H9 (cell line): ENCODE results near the gene ITPKB. TPM values are rescaled to one million over a fixed set of nuclear protein-coding genes. Genes with fewer than 3 reads are reported as not detected.

Experiments
- DNase-seq: peaks from one replicate; pipeline ENCODE4 v3.0.0-alpha.2; 2017
- H2AFZ ChIP-seq: one replicate; pipeline ENCODE4 v1.6.1; 2013; ENCODE audit warnings: mild to moderate bottlenecking, low read length, control low read depth, moderate library complexity
- H2AK5ac ChIP-seq: 2 replicates; pipeline ENCODE4 v1.6.1; 2013; ENCODE audit warnings: low read length, control low read depth, mixed read lengths; ENCODE audit not compliant: insufficient read length
- H2BK120ac ChIP-seq: one replicate; pipeline ENCODE4 v1.6.1; 2013; ENCODE audit warnings: low read depth, mild to moderate bottlenecking, low read length, control low read depth, inconsistent platforms; ENCODE audit not compliant: poor library complexity, severe bottlenecking
- H2BK12ac ChIP-seq: 2 replicates; pipeline ENCODE4 v1.6.1; 2013; ENCODE audit warnings: low read length, control low read depth, mixed read lengths, low read depth; ENCODE audit not compliant: insufficient read length
- H2BK15ac ChIP-seq: 2 replicates; pipeline ENCODE4 v1.6.1; 2013; ENCODE audit warnings: low read depth, low read length, control low read depth
- H2BK20ac ChIP-seq: one replicate; pipeline ENCODE4 v1.6.1; 2013; ENCODE audit warnings: low read depth, mild to moderate bottlenecking, low read length, control low read depth, inconsistent platforms; ENCODE audit not compliant: poor library complexity, severe bottlenecking
- H2BK5ac ChIP-seq: 2 replicates; pipeline ENCODE4 v1.6.1; 2013; ENCODE audit warnings: low read length, control low read depth, mixed read lengths; ENCODE audit not compliant: insufficient read length
- H3K14ac ChIP-seq: 2 replicates; pipeline ENCODE4 v1.6.1; 2013; ENCODE audit warnings: low read length, control low read depth; ENCODE audit not compliant: insufficient read depth
- H3K18ac ChIP-seq: 2 replicates; pipeline ENCODE4 v1.6.1; 2013; ENCODE audit warnings: low read depth, mild to moderate bottlenecking, mixed read lengths, low read length, control low read depth; ENCODE audit not compliant: insufficient read length
- H3K23ac ChIP-seq: 2 replicates; pipeline ENCODE4 v1.6.1; 2013; ENCODE audit warnings: low read length, control low read depth, mixed read lengths, low read depth; ENCODE audit not compliant: insufficient read length
- H3K23me2 ChIP-seq: 2 replicates; pipeline ENCODE4 v1.6.1; 2013; ENCODE audit warnings: low read depth, mild to moderate bottlenecking, mixed read lengths, low read length, control low read depth; ENCODE audit not compliant: insufficient read length, poor library complexity, severe bottlenecking
- H3K27ac ChIP-seq: 2 replicates; pipeline ENCODE4 v1.5.1; 2013; ENCODE audit warnings: low read length, control low read depth, mixed read lengths, low read depth; ENCODE audit not compliant: insufficient read length
- H3K27me3 ChIP-seq: 2 replicates; pipeline ENCODE4 v1.6.1; 2013; ENCODE audit warnings: low read length, control low read depth, inconsistent platforms; ENCODE audit not compliant: insufficient read depth
- H3K4ac ChIP-seq: 2 replicates; pipeline ENCODE4 v1.6.1; 2013; ENCODE audit warnings: low read depth, mild to moderate bottlenecking, control low read depth, inconsistent platforms, low read length, moderate library complexity
- H3K4me1 ChIP-seq: 2 replicates; pipeline ENCODE4 v1.6.1; 2013; ENCODE audit warnings: low read length, control low read depth, inconsistent platforms; ENCODE audit not compliant: insufficient read depth
- H3K4me2 ChIP-seq: 2 replicates; pipeline ENCODE4 v1.6.1; 2013; ENCODE audit warnings: low read length, control low read depth, mixed read lengths; ENCODE audit not compliant: insufficient read length, insufficient read depth
- H3K56ac ChIP-seq: 2 replicates; pipeline ENCODE4 v1.6.1; 2013; ENCODE audit warnings: low read depth, mild to moderate bottlenecking, mixed read lengths, low read length, control low read depth; ENCODE audit not compliant: insufficient read length
- H3K79me1 ChIP-seq: 2 replicates; pipeline ENCODE4 v1.6.1; 2013; ENCODE audit warnings: low read depth, mild to moderate bottlenecking, moderate library complexity, low read length, control low read depth, inconsistent platforms; ENCODE audit not compliant: insufficient read depth, poor library complexity, severe bottlenecking
- H3K79me2 ChIP-seq: 2 replicates; pipeline ENCODE4 v1.6.1; 2013; ENCODE audit warnings: low read length, control low read depth, inconsistent platforms; ENCODE audit not compliant: insufficient read depth
- H3K9ac ChIP-seq: 2 replicates; pipeline ENCODE4 v1.6.1; 2013; ENCODE audit warnings: low read length, control low read depth, mixed read lengths; ENCODE audit not compliant: insufficient read length; ENCODE audit errors: extremely low read depth
- H3K9me3 ChIP-seq: one replicate; pipeline ENCODE4 v1.6.1; 2013; ENCODE audit warnings: low read depth, low read length, inconsistent platforms; ENCODE audit not compliant: control insufficient read depth
- H3T11ph ChIP-seq: one replicate; pipeline ENCODE4 v1.6.1; 2013; ENCODE audit warnings: mild to moderate bottlenecking, low read length, control low read depth, inconsistent platforms
- H4K20me1 ChIP-seq: one replicate; pipeline ENCODE4 v1.6.1; 2013; ENCODE audit not compliant: control insufficient read depth, insufficient read length, insufficient read depth
- H4K5ac ChIP-seq: 2 replicates; pipeline ENCODE4 v1.6.1; 2013; ENCODE audit warnings: low read depth, mild to moderate bottlenecking, mixed read lengths, low read length, control low read depth; ENCODE audit not compliant: insufficient read length
- H4K8ac ChIP-seq: replicated peaks from 2 replicates; pipeline ENCODE4 v1.6.1; 2013; ENCODE audit warnings: low read length, control low read depth, mixed read lengths, low read depth; ENCODE audit not compliant: insufficient read length
- H4K91ac ChIP-seq: 2 replicates; pipeline ENCODE4 v1.6.1; 2013; ENCODE audit warnings: low read depth, mild to moderate bottlenecking, moderate library complexity, mixed read lengths, low read length, control low read depth; ENCODE audit not compliant: insufficient read length
- H3K27ac Mint-ChIP-seq, 3 experiments: 2 replicates in 2 of 3; 3 replicates in 1 of 3; pipeline ENCODE4 v1.8.0; 2020 to 2021; ENCODE audit warnings: mixed read lengths in 3 of 3, mild to moderate bottlenecking in 1 of 3, moderate library complexity in 1 of 3
- H3K27me3 Mint-ChIP-seq: 2 replicates; pipeline ENCODE4 v1.8.0; 2021; ENCODE audit warnings: low read depth, mild to moderate bottlenecking, moderate library complexity, mixed read lengths
- H3K36me3 Mint-ChIP-seq, 3 experiments: 2 replicates in 2 of 3; 3 replicates in 1 of 3; pipeline ENCODE4 v1.8.0; 2020 to 2021; ENCODE audit warnings: low read depth in 3 of 3, mixed read lengths in 3 of 3; ENCODE audit not compliant: insufficient read depth in 1 of 3
- H3K4me1 Mint-ChIP-seq, 2 experiments: 2 replicates each; pipeline ENCODE4 v1.8.0; 2020; ENCODE audit warnings: mixed read lengths in 2 of 2
- H3K4me3 Mint-ChIP-seq, 2 experiments: 2 replicates in 1 of 2; 3 replicates in 1 of 2; pipeline ENCODE4 v1.8.0; 2020 to 2021; ENCODE audit warnings: mild to moderate bottlenecking in 2 of 2, mixed read lengths in 2 of 2, moderate library complexity in 1 of 2
- H3K9me3 Mint-ChIP-seq, 2 experiments: 2 replicates in 1 of 2; 3 replicates in 1 of 2; pipeline ENCODE4 v1.8.0; 2020; ENCODE audit warnings: mild to moderate bottlenecking in 2 of 2, mixed read lengths in 2 of 2, moderate library complexity in 1 of 2
- WGBS: extraction: QIAGEN DNeasy Blood & Tissue Kit; methylation state at CpG from one replicate; pipeline ENCODE4 v1.1.7; 2013; ENCODE audit warnings: missing lambda C conversion rate, low lambda C conversion rate, mixed read lengths; ENCODE audit not compliant: insufficient read length; ENCODE audit errors: extremely low coverage; 5-methylcytosine and 5-hydroxymethylcytosine counted together
- total RNA-seq: library from RNA; stranded (reverse); gene quantifications from 2 replicates; pipeline ENCODE4 v1.2.1, GENCODE V29; 2021
- TF ChIP-seq, protein P1 (sequence below): fragments of 200-600 bp; sonication (generic); conservative IDR thresholded peaks from 3 replicates; pipeline ENCODE4 v1.8.0; 2021; ENCODE audit warnings: antibody characterized with exemption, mild to moderate bottlenecking

The ITPKB gene
- total RNA-seq, 1 experiment from 2014 or later: 3.8 TPM

GRCh38 chr1:226628612-226629155, 110.4 kb downstream of the ITPKB start:
- H3K79me1 ChIP-seq: no peaks in the 10 kb centered on the region
- H4K91ac ChIP-seq: no peak overlapping the region
- H2BK15ac ChIP-seq: no peak overlapping the region
- H4K8ac ChIP-seq: no peak overlapping the region
- no peaks in the 10 kb centered on the region for H4K20me1 ChIP-seq
- no peak overlapping the region for H2BK12ac ChIP-seq
- Mint-ChIP-seq H3K27ac (no peak overlapping the region), H3K4me3 (no peak overlapping the region), H3K36me3 (peaks cover 0 to 5% (median 5%) of the 10 kb centered on the region in 3 experiments; a peak in 1 of 7 replicates), H3K9me3 (peaks cover 5 to 6% of the 10 kb centered on the region in 2 experiments; a peak in 3 of 5 replicates), H3K27me3 (peaks cover 33% of the 10 kb centered on the region), H3K4me1 (peaks cover 0 to 2% of the 10 kb centered on the region in 2 experiments; a peak in 2 of 4 replicates)
- H3K27me3 ChIP-seq: peaks cover 8% of the 10 kb centered on the region; the same call in 1 of the 2 replicates
- TF ChIP-seq, protein P1, sequence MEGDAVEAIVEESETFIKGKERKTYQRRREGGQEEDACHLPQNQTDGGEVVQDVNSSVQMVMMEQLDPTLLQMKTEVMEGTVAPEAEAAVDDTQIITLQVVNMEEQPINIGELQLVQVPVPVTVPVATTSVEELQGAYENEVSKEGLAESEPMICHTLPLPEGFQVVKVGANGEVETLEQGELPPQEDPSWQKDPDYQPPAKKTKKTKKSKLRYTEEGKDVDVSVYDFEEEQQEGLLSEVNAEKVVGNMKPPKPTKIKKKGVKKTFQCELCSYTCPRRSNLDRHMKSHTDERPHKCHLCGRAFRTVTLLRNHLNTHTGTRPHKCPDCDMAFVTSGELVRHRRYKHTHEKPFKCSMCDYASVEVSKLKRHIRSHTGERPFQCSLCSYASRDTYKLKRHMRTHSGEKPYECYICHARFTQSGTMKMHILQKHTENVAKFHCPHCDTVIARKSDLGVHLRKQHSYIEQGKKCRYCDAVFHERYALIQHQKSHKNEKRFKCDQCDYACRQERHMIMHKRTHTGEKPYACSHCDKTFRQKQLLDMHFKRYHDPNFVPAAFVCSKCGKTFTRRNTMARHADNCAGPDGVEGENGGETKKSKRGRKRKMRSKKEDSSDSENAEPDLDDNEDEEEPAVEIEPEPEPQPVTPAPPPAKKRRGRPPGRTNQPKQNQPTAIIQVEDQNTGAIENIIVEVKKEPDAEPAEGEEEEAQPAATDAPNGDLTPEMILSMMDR: no peak
- H3K18ac ChIP-seq: no peak overlapping the region
- no peak for DNase-seq
- H3K79me2 ChIP-seq: no peaks in the 10 kb centered on the region
- no peak overlapping the region for H3K4me2 ChIP-seq
- H3K23me2 ChIP-seq: no peaks in the 10 kb centered on the region
- H3K23ac ChIP-seq: no peak overlapping the region
- no peak overlapping the region for H3K9ac ChIP-seq
- H2AFZ ChIP-seq: no peak overlapping the region
- H3K27ac ChIP-seq: no peak overlapping the region
- H3K4me1 ChIP-seq: no peaks in the 10 kb centered on the region
- no peak overlapping the region for H2BK20ac ChIP-seq
- WGBS: no CpG with 5 or more reads among the region's 10 CpGs
- H2BK5ac ChIP-seq: no peak overlapping the region
- no peak overlapping the region for H3K14ac ChIP-seq
- no peak overlapping the region for H4K5ac ChIP-seq
- H2BK120ac ChIP-seq: no peak overlapping the region
- H3T11ph ChIP-seq: no peak overlapping the region
- no peak overlapping the region for H3K4ac ChIP-seq
- H2AK5ac ChIP-seq: no peak overlapping the region
- H3K56ac ChIP-seq: no peak overlapping the region
- no peaks in the 10 kb centered on the region for H3K9me3 ChIP-seq
